OCI-LY7 (cell line): Measurements from ENCODE around the gene CCDC39.

Experiments
- CTCF ChIP-seq: fragments of 200-600 bp; sonication (generic); conservative IDR thresholded peaks from 2 replicates; pipeline ENCODE4 v1.5.1; 2014; ENCODE audit warnings: mild to moderate bottlenecking, antibody characterized with exemption, low read length, moderate library complexity, mixed read lengths
- EZH2phosphoT487 ChIP-seq: fragments of 200-600 bp; sonication (generic); IDR thresholded peaks from 2 replicates; pipeline ENCODE4 v1.6.1; 2018; ENCODE audit warnings: low read depth, borderline replicate concordance, mild to moderate bottlenecking, mixed run types, antibody characterized with exemption, low read length, moderate library complexity, mixed read lengths

GRCh38 chr3:180575571-180575970, 103.7 kb downstream of the CCDC39 start:
- TF ChIP-seq CTCF (no peak), EZH2phosphoT487 (no peak)
